CD4-positive, alpha-beta T cell (primary cell): Measurements from ENCODE around the gene DQX1. TPM values are rescaled to one million over a fixed set of nuclear protein-coding genes. Genes with fewer than 3 reads are reported as not detected.

Experiments
- ATAC-seq: fragments of 200-7000 bp; cut with Tn5 transposase; one replicate; pipeline ENCODE4 v1.10.0; 2022; ENCODE audit warnings: mild to moderate bottlenecking; ENCODE audit not compliant: poor library complexity
- CTCF ChIA-PET: fragments of 350-600 bp; sonication (Branson Sonifier 250); formaldehyde crosslinking; loops from one replicate; lab custom pipeline; 2021; ENCODE audit warnings: antibody characterized with exemption, inconsistent platforms; lab: Charles Lee
- POLR2A ChIA-PET: fragments of 350-600 bp; sonication (Branson Sonifier 250); formaldehyde crosslinking; loops from one replicate; lab custom pipeline; 2021; ENCODE audit warnings: antibody characterized with exemption, inconsistent platforms; lab: Charles Lee
- DNase-seq, 14 experiments: peaks; one replicate each; pipeline ENCODE4 v3.0.0-alpha.2; 2013 to 2020; ENCODE audit warnings: mixed read lengths in 2 of 14
- H3K27ac ChIP-seq, 2 donors: one replicate each; pipeline versions ENCODE4 v1.5.1 to v1.7.0; 2013; ENCODE audit warnings: low read length in 2 of 2, low read depth in 1 of 2, mild to moderate bottlenecking in 1 of 2
- H3K27me3 ChIP-seq, 2 experiments: 1 replicate in 1 of 2; 2 replicates in 1 of 2; pipeline versions ENCODE4 v1.6.1 to v1.7.0; 2013; ENCODE audit warnings: low read length in 2 of 2, control low read depth in 1 of 2, mild to moderate bottlenecking in 1 of 2, moderate library complexity in 1 of 2; ENCODE audit not compliant: insufficient read depth in 2 of 2, control insufficient read depth in 1 of 2
- H3K36me3 ChIP-seq: one replicate; pipeline ENCODE4 v1.6.1; 2013; ENCODE audit warnings: low read length, control low read depth; ENCODE audit not compliant: insufficient read depth
- H3K4me1 ChIP-seq: one replicate; pipeline ENCODE4 v1.6.1; 2013; ENCODE audit warnings: low read length, control low read depth; ENCODE audit not compliant: insufficient read depth
- H3K4me3 ChIP-seq: one replicate; pipeline ENCODE4 v1.5.1; 2013; ENCODE audit warnings: mild to moderate bottlenecking, low read length, moderate library complexity
- H3K9me3 ChIP-seq, 2 experiments: 1 replicate in 1 of 2; 2 replicates in 1 of 2; pipeline versions ENCODE4 v1.6.1 to v1.7.0; 2013; ENCODE audit warnings: low read length in 2 of 2, mild to moderate bottlenecking in 2 of 2, control low read depth in 1 of 2, moderate library complexity in 1 of 2; ENCODE audit not compliant: control insufficient read depth in 1 of 2, insufficient read depth in 1 of 2
- H3K27ac Mint-ChIP-seq: one replicate; pipeline ENCODE4 v1.8.0; 2020; ENCODE audit warnings: mixed read lengths
- H3K27me3 Mint-ChIP-seq: one replicate; pipeline ENCODE4 v1.8.0; 2021; ENCODE audit warnings: mixed read lengths
- H3K36me3 Mint-ChIP-seq: one replicate; pipeline ENCODE4 v1.8.0; 2021; ENCODE audit warnings: low read depth, mixed read lengths
- H3K4me1 Mint-ChIP-seq: one replicate; pipeline ENCODE4 v1.8.0; 2021; ENCODE audit warnings: low read depth, mixed read lengths
- H3K4me3 Mint-ChIP-seq: one replicate; pipeline ENCODE4 v1.8.0; 2020; ENCODE audit warnings: mild to moderate bottlenecking, mixed read lengths
- H3K9me3 Mint-ChIP-seq: one replicate; pipeline ENCODE4 v1.8.0; 2020; ENCODE audit warnings: mixed read lengths
- CTCF ChIP-seq: fragments of 200-600 bp; IDR thresholded peaks from one replicate; pipeline ENCODE4 v1.8.0; 2022; ENCODE audit warnings: antibody characterized with exemption, mild to moderate bottlenecking
- intact Hi-C, 2 experiments: fragments of 100-400 bp; cut with DNase I in 1 of 2; cut with micrococcal nuclease in 1 of 2; formaldehyde crosslinking; loops; one replicate each; pipeline versions ENCODE4 v1.15.1 to v1.9.0; 2023 to 2025; cut with DNase I, micrococcal nuclease
- total RNA-seq, 174 experiments: library from RNA in 2 of 174; stranded (reverse) in 2 of 174; gene quantifications; one replicate each; pipeline ENCODE4 v1.2.3 and lab custom pipeline; 2021 to 2026

Gene DQX1
- total RNA-seq, 2 experiments from 2014 or later, result 0.22 TPM; not detected in 1

- intact Hi-C loops, result no loop called here
- CTCF ChIA-PET, result no interaction called here
- H3K4me1 ChIP-seq, result peaks cover 5% of the 10 kb centered on the region
These were observed 46.3 kb upstream of the DQX1 start for GRCh38 chr2:74572178-74572925.

GRCh38 chr2:74571058-74571457 is 45.0 kb upstream of the DQX1 start:
- Mint-ChIP-seq H3K27me3 (peaks cover 17% of the 10 kb centered on the region), H3K4me3 (no peak overlapping the region), H3K4me1 (peaks cover 20% of the 10 kb centered on the region), H3K9me3 (no peaks in the 10 kb centered on the region), H3K27ac (no peak overlapping the region), H3K36me3 (no peaks in the 10 kb centered on the region)
- CTCF ChIA-PET, result no interaction called here
- Histone ChIP-seq H3K27me3 (peaks cover 0 to 4% of the 10 kb centered on the region in 2 experiments), H3K36me3 (no peaks in the 10 kb centered on the region), H3K27ac (no peak overlapping the region), H3K9me3 (no peaks in the 10 kb centered on the region), H3K4me1 (peaks cover 5% of the 10 kb centered on the region), H3K4me3 (no peak overlapping the region)
- no peak for DNase-seq
- no peak for ATAC-seq
- POLR2A ChIA-PET, result no interaction called here
- TF ChIP-seq CTCF, result no peak
- intact Hi-C loops, result no loop called here

More at GRCh38 chr2:74572178-74572925, 46.3 kb upstream of the DQX1 start:
- POLR2A ChIA-PET, result no interaction called here
- DNase-seq (no peak), ATAC-seq (no peak)
- Mint-ChIP-seq H3K4me3 (no peak overlapping the region), H3K36me3 (no peaks in the 10 kb centered on the region), H3K27me3 (peaks cover 10% of the 10 kb centered on the region), H3K4me1 (peaks cover 20% of the 10 kb centered on the region), H3K9me3 (no peaks in the 10 kb centered on the region), H3K27ac (no peak overlapping the region)
- H3K36me3 ChIP-seq, result no peaks in the 10 kb centered on the region
- no peaks in the 10 kb centered on the region for H3K9me3 ChIP-seq
- no peak for TF ChIP-seq CTCF
- H3K4me3 ChIP-seq, result no peak overlapping the region
- H3K27me3 ChIP-seq, result peaks cover 0 to 4% of the 10 kb centered on the region in 2 experiments
- H3K27ac ChIP-seq, result no peak overlapping the region

- Mint-ChIP-seq H3K36me3 (no peaks in the 10 kb centered on the region), H3K4me3 (no peak overlapping the region), H3K27ac (no peak overlapping the region), H3K27me3 (peaks cover 23% of the 10 kb centered on the region), H3K9me3 (no peaks in the 10 kb centered on the region), H3K4me1 (peaks cover 13% of the 10 kb centered on the region)
- H3K4me1 ChIP-seq, result peaks cover 5% of the 10 kb centered on the region
- H3K27ac ChIP-seq, result no peak overlapping the region
- ChIA-PET CTCF (no interaction called here), POLR2A (no interaction called here)
- H3K9me3 ChIP-seq, result no peaks in the 10 kb centered on the region
- intact Hi-C loops, result no loop called here
- ATAC-seq, result no peak
- no peak for TF ChIP-seq CTCF
- H3K36me3 ChIP-seq, result no peaks in the 10 kb centered on the region
- no peak for DNase-seq
- H3K27me3 ChIP-seq, result peaks cover 0 to 4% of the 10 kb centered on the region in 2 experiments
- H3K4me3 ChIP-seq, result no peak overlapping the region
These were observed 43.7 kb upstream of the DQX1 start for GRCh38 chr2:74569686-74570085.
